SU-DHL-6 (cell line): ENCODE results near the gene SRP54.

Source experiments
- EZH2phosphoT487 ChIP-seq: fragments of 200-600 bp; sonication (generic), shearing (Covaris generic); conservative IDR thresholded peaks from 2 replicates; pipeline ENCODE4 v1.6.1; 2018; ENCODE audit warnings: mild to moderate bottlenecking, antibody characterized with exemption, low read length, moderate library complexity, mixed read lengths
- TF ChIP-seq, protein P1 (sequence below): fragments of 200-600 bp; sonication (generic); IDR thresholded peaks from one replicate; pipeline ENCODE4 v1.5.1; 2017; ENCODE audit warnings: antibody characterized with exemption, mild to moderate bottlenecking, low read length, moderate library complexity; ENCODE audit not compliant: insufficient read depth, poor library complexity, severe bottlenecking

DNA sequence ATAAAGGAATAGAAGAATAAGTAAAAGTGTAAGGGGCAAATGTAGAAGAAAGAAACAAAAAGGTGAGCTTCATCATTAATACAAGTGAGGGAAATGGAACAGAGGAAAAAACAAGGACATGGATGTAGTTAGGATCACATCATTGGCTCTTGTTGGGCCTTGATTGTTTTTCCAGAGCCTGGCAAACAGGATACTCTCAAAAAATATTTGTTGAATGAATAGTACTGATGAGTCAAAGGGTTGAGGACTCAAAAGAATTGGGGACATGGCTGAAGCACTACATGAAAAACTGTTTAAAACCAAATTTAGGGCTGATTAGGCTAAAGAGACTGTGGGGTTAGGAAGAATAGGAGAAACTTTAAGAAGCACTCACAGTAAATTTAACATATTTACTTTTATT lies 11.4 kb upstream of the SRP54 start:
- TF ChIP-seq, protein P1, sequence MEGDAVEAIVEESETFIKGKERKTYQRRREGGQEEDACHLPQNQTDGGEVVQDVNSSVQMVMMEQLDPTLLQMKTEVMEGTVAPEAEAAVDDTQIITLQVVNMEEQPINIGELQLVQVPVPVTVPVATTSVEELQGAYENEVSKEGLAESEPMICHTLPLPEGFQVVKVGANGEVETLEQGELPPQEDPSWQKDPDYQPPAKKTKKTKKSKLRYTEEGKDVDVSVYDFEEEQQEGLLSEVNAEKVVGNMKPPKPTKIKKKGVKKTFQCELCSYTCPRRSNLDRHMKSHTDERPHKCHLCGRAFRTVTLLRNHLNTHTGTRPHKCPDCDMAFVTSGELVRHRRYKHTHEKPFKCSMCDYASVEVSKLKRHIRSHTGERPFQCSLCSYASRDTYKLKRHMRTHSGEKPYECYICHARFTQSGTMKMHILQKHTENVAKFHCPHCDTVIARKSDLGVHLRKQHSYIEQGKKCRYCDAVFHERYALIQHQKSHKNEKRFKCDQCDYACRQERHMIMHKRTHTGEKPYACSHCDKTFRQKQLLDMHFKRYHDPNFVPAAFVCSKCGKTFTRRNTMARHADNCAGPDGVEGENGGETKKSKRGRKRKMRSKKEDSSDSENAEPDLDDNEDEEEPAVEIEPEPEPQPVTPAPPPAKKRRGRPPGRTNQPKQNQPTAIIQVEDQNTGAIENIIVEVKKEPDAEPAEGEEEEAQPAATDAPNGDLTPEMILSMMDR, result no peak
- TF ChIP-seq EZH2phosphoT487, result no peak
